Activated T-helper 17 cell treated with anti-CD3 and anti-CD28 coated beads, Interleukin-2, amount 50 U/mL, for 72 hours (primary cell): Measurements from ENCODE around the gene CLCA4. TPM values are rescaled to one million over a fixed set of nuclear protein-coding genes. Genes with fewer than 3 reads are reported as not detected.
"Not testable (repeated sequence)": the region's sequence is repeated elsewhere in the genome, so short reads cannot be mapped to it uniquely, and the experiment has no call there.

Experiments
- ATAC-seq: fragments of 150-1000 bp; cut with Tn5 transposase; replicated peaks from 2 replicates; pipeline ENCODE4 v1.10.0; 2021; ENCODE audit warnings: mild to moderate bottlenecking, moderate library complexity
- H3K27ac Mint-ChIP-seq: one replicate; pipeline ENCODE4 v1.8.0; 2022; ENCODE audit warnings: mixed read lengths
- H3K27me3 Mint-ChIP-seq: one replicate; pipeline ENCODE4 v1.8.0; 2022; ENCODE audit warnings: mixed read lengths
- H3K36me3 Mint-ChIP-seq: one replicate; pipeline ENCODE4 v1.8.0; 2022; ENCODE audit warnings: low read depth, mild to moderate bottlenecking, mixed read lengths
- H3K4me1 Mint-ChIP-seq: one replicate; pipeline ENCODE4 v1.8.0; 2022; ENCODE audit warnings: mixed read lengths
- H3K4me3 Mint-ChIP-seq: one replicate; pipeline ENCODE4 v1.8.0; 2022; ENCODE audit warnings: mild to moderate bottlenecking, mixed read lengths
- H3K9me3 Mint-ChIP-seq: one replicate; pipeline ENCODE4 v1.8.0; 2022; ENCODE audit warnings: mixed read lengths
- total RNA-seq, 2 donors: library from RNA; stranded (reverse); gene quantifications; one replicate each; pipeline ENCODE4 v1.2.3, GENCODE V29; 2022

Gene CLCA4
- not detected for total RNA-seq

GRCh38 chr1:86546787-86547221 lies at the start of gene CLCA4:
TSS of gene CLCA4 (plus strand) at chr1:86547078. CDS start at chr1:86547120, 42 bp downstream.
- no peaks in the 10 kb centered on the region for H3K36me3 Mint-ChIP-seq
- no peak for ATAC-seq
- no peaks in the 10 kb centered on the region for H3K4me1 Mint-ChIP-seq
- peaks cover 2% of the 10 kb centered on the region for H3K27me3 Mint-ChIP-seq
- no peaks in the 10 kb centered on the region for H3K9me3 Mint-ChIP-seq
- H3K4me3 Mint-ChIP-seq = no peak within 1 kb of the TSS
- H3K27ac Mint-ChIP-seq = no peak within 1 kb of the TSS

- Mint-ChIP-seq H3K27ac (no peak overlapping the region), H3K9me3 (no peaks in the 10 kb centered on the region), H3K36me3 (no peaks in the 10 kb centered on the region), H3K4me3 (no peak overlapping the region), H3K27me3 (peaks cover 10% of the 10 kb centered on the region), H3K4me1 (peaks cover 4% of the 10 kb centered on the region)
- no peak for ATAC-seq
These were observed 48.6 kb upstream of the CLCA4 start for GRCh38 chr1:86498281-86498680.

GRCh38 chr1:86499987-86500593 lies 46.8 kb upstream of the CLCA4 start:
- H3K9me3 Mint-ChIP-seq = no peaks in the 10 kb centered on the region
- peaks cover 10% of the 10 kb centered on the region for H3K27me3 Mint-ChIP-seq
- no peak overlapping the region for H3K27ac Mint-ChIP-seq
- no peaks in the 10 kb centered on the region for H3K36me3 Mint-ChIP-seq
- H3K4me3 Mint-ChIP-seq = no peak overlapping the region
- ATAC-seq = peak; percentile 42
- H3K4me1 Mint-ChIP-seq = peaks cover 4% of the 10 kb centered on the region

GRCh38 chr1:86500714-86501113 lies 46.2 kb upstream of the CLCA4 start:
- no peak overlapping the region for H3K4me3 Mint-ChIP-seq
- peaks cover 10% of the 10 kb centered on the region for H3K27me3 Mint-ChIP-seq
- no peaks in the 10 kb centered on the region for H3K36me3 Mint-ChIP-seq
- H3K4me1 Mint-ChIP-seq = peaks cover 4% of the 10 kb centered on the region
- no peak for ATAC-seq
- no peaks in the 10 kb centered on the region for H3K9me3 Mint-ChIP-seq
- no peak overlapping the region for H3K27ac Mint-ChIP-seq

GRCh38 chr1:86502125-86502646 lies 44.7 kb upstream of the CLCA4 start:
- not testable (repeated sequence) for H3K36me3 Mint-ChIP-seq, H3K9me3 Mint-ChIP-seq, H3K4me1 Mint-ChIP-seq, H3K27me3 Mint-ChIP-seq, H3K27ac Mint-ChIP-seq
- ATAC-seq = peak; percentile 76
- H3K4me3 Mint-ChIP-seq = peak overlapping the region; percentile 82

GRCh38 chr1:86502721-86503405 lies 44.0 kb upstream of the CLCA4 start:
- H3K4me3 Mint-ChIP-seq = peak overlapping the region; percentile 82
- no peaks in the 10 kb centered on the region for H3K9me3 Mint-ChIP-seq
- H3K4me1 Mint-ChIP-seq = peaks cover 4% of the 10 kb centered on the region
- peak; percentile 48 for ATAC-seq
- H3K27ac Mint-ChIP-seq = no peak overlapping the region
- H3K36me3 Mint-ChIP-seq = no peaks in the 10 kb centered on the region
- H3K27me3 Mint-ChIP-seq = peaks cover 4% of the 10 kb centered on the region

GRCh38 chr1:86503406-86504136 lies 43.3 kb upstream of the CLCA4 start:
- H3K4me1 Mint-ChIP-seq = peaks cover 4% of the 10 kb centered on the region
- peak overlapping the region; percentile 82 for H3K4me3 Mint-ChIP-seq
- no peak overlapping the region for H3K27ac Mint-ChIP-seq
- ATAC-seq = no peak
- H3K27me3 Mint-ChIP-seq = no peaks in the 10 kb centered on the region
- H3K9me3 Mint-ChIP-seq = no peaks in the 10 kb centered on the region
- H3K36me3 Mint-ChIP-seq = no peaks in the 10 kb centered on the region

GRCh38 chr1:86504137-86504479 lies 42.8 kb upstream of the CLCA4 start:
- Mint-ChIP-seq H3K4me1 (peaks cover 4% of the 10 kb centered on the region), H3K4me3 (peak overlapping the region; percentile 82), H3K9me3 (no peaks in the 10 kb centered on the region), H3K27me3 (peaks cover 3% of the 10 kb centered on the region), H3K27ac (no peak overlapping the region), H3K36me3 (no peaks in the 10 kb centered on the region)
- no peak for ATAC-seq

GRCh38 chr1:86504895-86505563 lies 41.8 kb upstream of the CLCA4 start:
- H3K27me3 Mint-ChIP-seq = peaks cover 3% of the 10 kb centered on the region
- H3K27ac Mint-ChIP-seq = no peak overlapping the region
- ATAC-seq = no peak
- H3K36me3 Mint-ChIP-seq = no peaks in the 10 kb centered on the region
- H3K9me3 Mint-ChIP-seq = no peaks in the 10 kb centered on the region
- peaks cover 4% of the 10 kb centered on the region for H3K4me1 Mint-ChIP-seq
- no peak overlapping the region for H3K4me3 Mint-ChIP-seq

GRCh38 chr1:86505564-86505902 lies 41.3 kb upstream of the CLCA4 start:
- peaks cover 4% of the 10 kb centered on the region for H3K4me1 Mint-ChIP-seq
- peaks cover 3% of the 10 kb centered on the region for H3K27me3 Mint-ChIP-seq
- no peaks in the 10 kb centered on the region for H3K36me3 Mint-ChIP-seq
- ATAC-seq = no peak
- no peak overlapping the region for H3K4me3 Mint-ChIP-seq
- no peak overlapping the region for H3K27ac Mint-ChIP-seq
- H3K9me3 Mint-ChIP-seq = no peaks in the 10 kb centered on the region

- Mint-ChIP-seq H3K9me3 (no peaks in the 10 kb centered on the region), H3K36me3 (no peaks in the 10 kb centered on the region), H3K27ac (no peak overlapping the region), H3K27me3 (peaks cover 3% of the 10 kb centered on the region), H3K4me1 (no peaks in the 10 kb centered on the region), H3K4me3 (no peak overlapping the region)
- no peak for ATAC-seq
These were observed 38.8 kb upstream of the CLCA4 start for GRCh38 chr1:86507935-86508582.

GRCh38 chr1:86508583-86508969 lies 38.3 kb upstream of the CLCA4 start:
- H3K36me3 Mint-ChIP-seq = no peaks in the 10 kb centered on the region
- peaks cover 3% of the 10 kb centered on the region for H3K27me3 Mint-ChIP-seq
- H3K4me1 Mint-ChIP-seq = no peaks in the 10 kb centered on the region
- no peaks in the 10 kb centered on the region for H3K9me3 Mint-ChIP-seq
- ATAC-seq = no peak
- no peak overlapping the region for H3K4me3 Mint-ChIP-seq
- no peak overlapping the region for H3K27ac Mint-ChIP-seq

GRCh38 chr1:86515597-86515996 lies 31.3 kb upstream of the CLCA4 start:
- Mint-ChIP-seq H3K9me3 (no peaks in the 10 kb centered on the region), H3K27ac (no peak overlapping the region), H3K36me3 (no peaks in the 10 kb centered on the region), H3K4me1 (no peaks in the 10 kb centered on the region), H3K27me3 (no peaks in the 10 kb centered on the region), H3K4me3 (no peak overlapping the region)
- no peak for ATAC-seq

GRCh38 chr1:86516335-86516734 lies 30.5 kb upstream of the CLCA4 start:
- no peak for ATAC-seq
- H3K4me1 Mint-ChIP-seq = no peaks in the 10 kb centered on the region
- H3K27ac Mint-ChIP-seq = no peak overlapping the region
- H3K36me3 Mint-ChIP-seq = no peaks in the 10 kb centered on the region
- H3K27me3 Mint-ChIP-seq = no peaks in the 10 kb centered on the region
- H3K4me3 Mint-ChIP-seq = no peak overlapping the region
- no peaks in the 10 kb centered on the region for H3K9me3 Mint-ChIP-seq
